Stimulated activated CD4-positive, alpha-beta T cell treated with anti-CD3 and anti-CD28 coated beads, Interleukin-4, amount 100 ng/mL, for 24 hours (primary cell): ENCODE results near the gene INTS7.

Experiments used
- DNase-seq: peaks from one replicate; pipeline ENCODE4 v3.0.0-alpha.2; 2020

The INTS7 gene

DNA sequence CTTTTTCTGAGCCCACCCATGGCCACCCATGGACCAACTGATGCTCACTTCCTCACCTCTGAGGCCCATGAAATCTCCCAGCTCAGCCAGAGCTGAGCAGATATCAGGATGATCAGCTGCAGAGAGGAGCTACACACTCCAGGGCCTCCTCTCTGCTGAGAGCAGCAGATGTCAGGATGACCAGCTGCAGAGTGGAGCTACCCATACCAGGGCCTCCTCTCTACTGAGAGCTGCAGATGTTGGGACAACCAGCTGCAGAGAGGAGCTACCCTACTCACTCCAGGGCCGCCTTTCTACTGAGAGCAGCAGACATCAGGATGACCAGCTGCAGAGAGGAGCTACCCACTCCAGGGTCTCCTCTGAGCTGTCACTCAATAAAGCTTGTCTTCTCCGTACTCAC, 133.4 kb downstream of the INTS7 start:
- DNase-seq = no peak

DNA sequence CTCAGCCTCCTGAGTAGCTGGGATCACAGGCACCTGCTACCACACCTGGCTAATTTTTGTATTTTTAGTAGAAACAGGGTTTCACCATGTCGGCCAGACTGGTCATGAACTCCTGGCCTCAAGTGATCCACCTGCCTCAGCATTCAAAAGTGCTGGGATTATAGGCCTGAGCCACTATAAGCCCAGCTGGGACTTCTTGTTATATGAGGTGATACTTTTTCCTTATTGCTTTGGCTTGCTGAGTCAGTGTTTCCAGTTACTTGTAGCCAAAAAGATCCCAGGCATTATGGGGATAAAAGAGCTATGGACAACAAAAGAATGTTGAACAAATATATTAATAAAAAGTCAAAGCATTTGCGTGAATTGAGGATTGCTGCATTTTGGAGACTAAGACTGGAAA, 134.9 kb downstream of the INTS7 start:
- no peak for DNase-seq

DNA sequence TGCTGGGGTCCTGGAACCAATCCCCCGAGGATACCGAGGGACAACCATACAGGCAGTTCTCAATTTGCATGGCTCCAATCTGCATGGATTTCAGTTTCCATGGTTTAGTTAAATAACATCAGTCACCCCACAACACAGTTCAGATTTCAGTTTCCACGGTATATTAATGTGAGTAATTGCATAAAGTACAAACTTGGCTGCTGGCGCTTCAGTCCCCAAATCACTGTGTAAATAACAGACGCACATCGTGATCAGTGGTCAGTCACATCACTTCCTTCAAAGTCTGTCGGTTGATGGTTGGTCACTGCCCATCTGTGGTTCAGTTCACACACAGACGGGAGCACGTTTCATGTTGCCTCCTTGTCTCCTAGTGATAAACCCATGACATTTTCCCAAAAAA, 138.4 kb downstream of the INTS7 start:
- no peak for DNase-seq

DNA sequence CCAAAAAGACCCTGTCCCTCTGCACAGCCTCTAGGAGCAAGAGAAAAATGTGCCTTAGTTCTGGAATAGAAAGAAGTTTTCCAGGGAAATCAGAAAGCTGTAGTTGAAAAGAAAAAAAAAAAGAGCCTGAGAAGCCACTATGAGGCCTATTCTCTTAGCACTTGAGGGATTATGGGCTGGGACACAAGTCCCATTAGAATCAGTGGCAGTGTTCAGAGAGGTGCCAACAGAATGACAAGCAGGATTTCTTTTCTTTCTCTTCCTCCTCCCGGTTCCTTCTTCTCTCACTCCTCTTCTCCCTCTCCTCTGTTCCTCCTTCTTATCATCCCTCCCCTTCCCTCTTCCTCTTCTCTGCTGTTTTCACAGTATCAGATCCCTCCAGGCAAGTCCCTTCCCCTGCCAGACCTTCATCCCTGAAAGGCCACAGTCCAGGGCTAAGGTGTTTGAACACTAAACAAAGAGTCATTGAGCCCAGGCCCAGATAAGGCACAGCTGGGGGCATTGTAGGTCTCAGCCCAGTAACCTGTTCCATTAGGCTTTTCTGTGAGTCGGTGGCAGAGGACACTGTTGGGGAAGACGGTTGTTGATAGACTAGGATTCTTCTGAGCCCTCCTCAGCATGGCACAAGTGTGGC, 140.1 kb downstream of the INTS7 start:
- no peak for DNase-seq

DNA sequence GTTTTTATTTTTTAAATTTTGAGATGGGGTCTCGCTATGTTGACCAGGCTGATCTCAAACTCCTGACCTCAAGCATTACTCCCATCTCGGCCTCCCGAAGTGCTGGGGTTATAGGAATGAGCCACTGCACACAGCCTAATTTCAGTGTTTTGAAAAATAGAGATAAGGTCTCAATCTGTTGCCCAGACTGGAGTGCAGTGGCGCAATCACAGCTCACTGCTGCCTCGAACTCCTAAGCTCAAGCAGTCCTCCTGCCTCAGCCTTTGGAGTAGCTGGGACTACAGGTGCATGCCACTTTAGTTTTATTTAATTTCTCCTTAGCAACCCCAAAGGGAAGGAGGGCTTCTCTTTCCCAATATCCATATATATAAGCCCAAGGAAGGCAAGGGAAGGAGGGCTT, 141.0 kb downstream of the INTS7 start:
- DNase-seq = no peak

DNA sequence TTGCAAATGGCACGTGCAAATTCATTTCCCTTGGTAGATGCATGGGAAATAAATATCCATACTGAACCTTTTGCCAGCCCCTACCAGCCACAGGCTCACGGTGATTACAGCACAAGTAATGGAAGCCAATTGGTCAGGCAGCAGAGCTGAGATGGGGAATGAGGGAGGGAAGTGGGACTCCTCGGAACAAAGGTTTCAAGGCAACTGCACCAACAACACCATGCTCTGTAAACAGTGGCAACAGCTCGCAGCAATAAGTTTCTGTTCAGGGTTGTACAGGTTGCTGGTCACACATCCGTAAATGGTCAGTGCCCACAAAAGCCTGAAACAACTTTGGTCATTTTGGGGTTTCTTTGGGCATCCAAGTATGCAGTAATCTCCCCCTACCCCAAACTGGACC, 142.1 kb downstream of the INTS7 start:
- DNase-seq = no peak

DNA sequence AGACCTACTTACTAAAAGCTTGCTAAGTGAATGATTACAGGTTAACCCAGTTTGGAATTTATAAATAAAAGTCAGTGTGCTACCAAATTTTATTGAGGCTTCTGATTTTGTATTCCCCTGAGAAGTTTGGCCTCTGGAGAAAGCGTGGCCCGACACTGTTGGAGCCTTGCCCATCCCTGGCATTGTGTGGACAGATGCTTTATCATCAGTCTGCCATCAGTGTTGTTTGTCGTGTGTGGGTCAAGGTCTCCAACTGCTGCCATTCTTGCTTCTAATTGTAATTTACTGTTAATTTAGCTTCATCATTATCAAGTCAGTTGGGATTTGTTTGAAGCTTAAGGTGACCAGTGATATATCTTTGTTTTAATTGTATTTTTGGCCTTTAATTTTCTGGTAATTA, 142.8 kb downstream of the INTS7 start:
- DNase-seq = no peak

DNA sequence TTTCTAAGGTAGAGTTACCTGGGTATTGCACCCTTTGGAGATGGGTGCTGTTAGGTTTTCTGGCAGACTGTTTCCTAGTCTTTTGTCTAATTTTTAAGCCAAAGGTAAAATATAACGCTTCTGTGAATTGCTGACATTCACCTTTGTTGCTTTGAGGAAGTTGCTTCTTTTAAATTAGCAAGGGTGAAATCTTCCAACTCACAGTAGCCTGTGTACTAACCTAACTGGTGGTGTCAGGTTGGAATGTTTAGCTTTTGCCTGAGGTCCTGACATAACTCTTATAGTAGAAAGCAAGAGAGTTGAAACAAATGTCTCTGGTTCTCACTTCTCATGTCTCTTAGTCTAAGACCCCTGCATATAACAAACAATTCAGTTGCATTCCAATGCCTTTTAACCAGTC, 143.6 kb downstream of the INTS7 start:
- no peak for DNase-seq
